ENCODE data around the gene IGFN1. TPM values are rescaled to one million over a fixed set of nuclear protein-coding genes. Genes with fewer than 3 reads are reported as not detected.

Gene IGFN1
- total RNA-seq, 6 experiments from 2014 or later, result 0.02 to 0.18 (median 0.12) TPM; not detected in 3

GRCh38 chr1:201241736-201242135 lies 51.1 kb downstream of the IGFN1 start:
- 47% methylated on average over 2 of the region's 2 CpGs for WGBS (ENCODE audit: insufficient coverage, low coverage, low lambda C conversion rate, missing lambda C conversion rate)
- intact Hi-C loops (cut with DNase I), result no loop called here
- H3K4me1 ChIP-seq, result no peaks in the 10 kb centered on the region
- H3K9me3 ChIP-seq, result no peaks in the 10 kb centered on the region
- DNase-seq, result no peak
- H3K27me3 ChIP-seq, result peaks cover 0 to 4% of the 10 kb centered on the region in 2 donors
- ATAC-seq, result no peak
- H3K36me3 ChIP-seq, result no peaks in the 10 kb centered on the region
- no peak overlapping the region for H3K4me3 ChIP-seq
- TF ChIP-seq, protein P1, sequence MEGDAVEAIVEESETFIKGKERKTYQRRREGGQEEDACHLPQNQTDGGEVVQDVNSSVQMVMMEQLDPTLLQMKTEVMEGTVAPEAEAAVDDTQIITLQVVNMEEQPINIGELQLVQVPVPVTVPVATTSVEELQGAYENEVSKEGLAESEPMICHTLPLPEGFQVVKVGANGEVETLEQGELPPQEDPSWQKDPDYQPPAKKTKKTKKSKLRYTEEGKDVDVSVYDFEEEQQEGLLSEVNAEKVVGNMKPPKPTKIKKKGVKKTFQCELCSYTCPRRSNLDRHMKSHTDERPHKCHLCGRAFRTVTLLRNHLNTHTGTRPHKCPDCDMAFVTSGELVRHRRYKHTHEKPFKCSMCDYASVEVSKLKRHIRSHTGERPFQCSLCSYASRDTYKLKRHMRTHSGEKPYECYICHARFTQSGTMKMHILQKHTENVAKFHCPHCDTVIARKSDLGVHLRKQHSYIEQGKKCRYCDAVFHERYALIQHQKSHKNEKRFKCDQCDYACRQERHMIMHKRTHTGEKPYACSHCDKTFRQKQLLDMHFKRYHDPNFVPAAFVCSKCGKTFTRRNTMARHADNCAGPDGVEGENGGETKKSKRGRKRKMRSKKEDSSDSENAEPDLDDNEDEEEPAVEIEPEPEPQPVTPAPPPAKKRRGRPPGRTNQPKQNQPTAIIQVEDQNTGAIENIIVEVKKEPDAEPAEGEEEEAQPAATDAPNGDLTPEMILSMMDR (IDR thresholded peaks at IDR 0.05), result no peak
- no peak for TF ChIP-seq POLR2A (IDR thresholded peaks at IDR 0.05)
- H3K27ac ChIP-seq, result no peak overlapping the region

GRCh38 chr1:201245082-201245481 lies 54.5 kb downstream of the IGFN1 start:
- intact Hi-C loops (cut with DNase I), result no loop called here
- no peak for ATAC-seq

GRCh38 chr1:201248721-201249559 lies 58.3 kb downstream of the IGFN1 start:
- intact Hi-C loops (cut with DNase I), result no loop called here
- no peak for DNase-seq
- ATAC-seq, result no peak

More at GRCh38 chr1:201245082-201245481, 54.5 kb downstream of the IGFN1 start:
- H3K9me3 ChIP-seq, result no peaks in the 10 kb centered on the region
- DNase-seq, result no peak
- no peak overlapping the region for H3K27ac ChIP-seq
- no peaks in the 10 kb centered on the region for H3K4me1 ChIP-seq
- H3K36me3 ChIP-seq, result no peaks in the 10 kb centered on the region
- WGBS (ENCODE audit: insufficient coverage, low coverage, low lambda C conversion rate, missing lambda C conversion rate), result 0% methylated on average over 1 of the region's 1 CpG
- TF ChIP-seq, protein P1 (IDR thresholded peaks at IDR 0.05), result no peak
- no peak for TF ChIP-seq POLR2A (IDR thresholded peaks at IDR 0.05)
- peaks cover 0 to 4% of the 10 kb centered on the region in 2 donors for H3K27me3 ChIP-seq
- no peak overlapping the region for H3K4me3 ChIP-seq

DNA sequence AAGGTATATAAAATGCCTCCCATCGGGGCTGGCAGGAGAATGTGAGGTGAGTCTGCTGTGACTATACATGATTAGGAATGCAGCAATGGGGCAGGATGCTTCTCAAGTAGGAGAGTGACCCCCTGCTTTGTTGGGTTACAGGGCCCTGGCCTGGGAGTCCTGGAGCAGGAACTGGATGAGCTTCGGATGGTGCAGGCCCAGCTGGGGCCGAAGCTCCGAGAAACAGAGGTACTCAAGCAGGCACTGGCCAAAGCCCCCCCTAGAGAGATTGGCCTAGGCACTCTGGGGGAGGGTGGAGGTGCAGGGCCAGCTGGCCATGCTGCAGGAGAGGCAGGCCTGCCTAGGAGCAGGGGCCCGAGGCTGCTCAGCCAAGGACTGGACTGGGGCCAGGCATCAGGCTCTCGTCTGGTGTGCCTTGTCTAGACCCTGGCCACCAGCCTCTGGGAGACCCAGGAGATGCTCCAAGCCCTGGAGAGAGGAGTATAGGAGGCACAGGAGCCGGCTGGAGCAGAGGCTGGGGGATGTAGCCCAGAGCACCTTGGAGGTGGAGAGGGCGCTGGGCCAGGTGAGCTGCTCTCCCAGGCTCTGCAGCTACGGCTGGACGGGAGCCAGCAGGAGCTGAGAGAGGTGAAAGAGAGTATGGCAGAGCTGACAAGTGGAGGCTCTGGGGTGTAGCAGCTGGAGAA lies 59.8 kb downstream of the IGFN1 start:
- H3K9me3 ChIP-seq, result no peaks in the 10 kb centered on the region
- H3K36me3 ChIP-seq, result no peaks in the 10 kb centered on the region
- TF ChIP-seq, protein P1 (IDR thresholded peaks at IDR 0.05), result no peak
- TF ChIP-seq POLR2A (IDR thresholded peaks at IDR 0.05), result no peak
- H3K27me3 ChIP-seq, result no peaks in the 10 kb centered on the region
- no peak overlapping the region for H3K27ac ChIP-seq
- intact Hi-C loops (cut with DNase I), result loop anchor here (5.0 kb wide), 2 partner anchors 107 to 112 kb away; no protein-coding TSS in a partner anchor
- DNase-seq, result peak in 1 of 3 donors; percentile 54
- no peaks in the 10 kb centered on the region for H3K4me1 ChIP-seq
- H3K4me3 ChIP-seq, result no peak overlapping the region
- 63% methylated on average over 4 of the region's 10 CpGs for WGBS (ENCODE audit: insufficient coverage, low coverage, low lambda C conversion rate, missing lambda C conversion rate)
- peak in 1 of 4 donors; percentile 8 for ATAC-seq

More at GRCh38 chr1:201248721-201249559, 58.3 kb downstream of the IGFN1 start:
- Histone ChIP-seq H3K4me1 (no peaks in the 10 kb centered on the region), H3K36me3 (no peaks in the 10 kb centered on the region), H3K27me3 (no peaks in the 10 kb centered on the region), H3K27ac (no peak overlapping the region), H3K4me3 (no peak overlapping the region), H3K9me3 (no peaks in the 10 kb centered on the region)
- WGBS (ENCODE audit: insufficient coverage, low coverage, low lambda C conversion rate, missing lambda C conversion rate), result 80% methylated on average over 11 of the region's 14 CpGs
- TF ChIP-seq, protein P1 (IDR thresholded peaks at IDR 0.05), result no peak
- no peak for TF ChIP-seq POLR2A (IDR thresholded peaks at IDR 0.05)
